ENCODE data around the gene CHI3L2. TPM values are rescaled to one million over a fixed set of nuclear protein-coding genes. Genes with fewer than 3 reads are reported as not detected.

CHI3L2 gene
- total and polyA plus RNA-seq, 2 of the 4 experiments (the other 2 are of a cell fraction), result 0.18 to 0.19 TPM

GRCh38 chr1:111223126-111223685, 4.3 kb upstream of the CHI3L2 start:
- no peaks in the 10 kb centered on the region for H3K36me3 ChIP-seq (ENCODE audit: control insufficient read depth, insufficient read depth, low read length)
- BruUV-seq (replicated peaks), result no TSS peak
- H3K4me2 ChIP-seq (ENCODE audit: low read depth, low read length), result no peak overlapping the region
- H4K5ac ChIP-seq (ENCODE audit: low read depth, low read length), result no peak overlapping the region
- dilution Hi-C loops (cut with HindIII; ENCODE audit: low sequenced_read_pairs, unreplicated experiment), result no loop called here
- peak overlapping the region; percentile 83 for H2AFZ ChIP-seq (replicated peaks; ENCODE audit: low read length, poor library complexity)
- TF ChIP-seq USF2 (IDR thresholded peaks at IDR 0.05; ENCODE audit: low read depth, low read length) (no peak), RAD21 (IDR thresholded peaks at IDR 0.05; ENCODE audit: low read length) (no peak), BHLHE40 (IDR thresholded peaks at IDR 0.05; ENCODE audit: low read depth, low read length) (no peak), ELK1 (IDR thresholded peaks at IDR 0.05; ENCODE audit: borderline replicate concordance, low read depth, low read length) (no peak), NFE2L2 (IDR thresholded peaks at IDR 0.05; ENCODE audit: low read depth, low read length) (no peak), POLR2A (IDR thresholded peaks at IDR 0.05; ENCODE audit: low read depth, low read length) (no peak), CTCF (conservative IDR thresholded peaks at IDR 0.05; ENCODE audit: low read depth, low read length) (no peak), MAZ (IDR thresholded peaks at IDR 0.05; ENCODE audit: borderline replicate concordance, low read depth, low read length) (no peak), MXI1 (IDR thresholded peaks at IDR 0.05; ENCODE audit: borderline replicate concordance, low read depth, low read length) (no peak), SMC3 (IDR thresholded peaks at IDR 0.05; ENCODE audit: low read depth, low read length) (no peak), MAFK (IDR thresholded peaks at IDR 0.05; ENCODE audit: low read depth, low read length) (no peak), FOS (IDR thresholded peaks at IDR 0.05; ENCODE audit: low read depth, low read length) (no peak), CEBPB (IDR thresholded peaks at IDR 0.05; ENCODE audit: low read depth, low read length) (no peak), RFX5 (IDR thresholded peaks at IDR 0.05; ENCODE audit: low read depth, low read length) (no peak), RCOR1 (IDR thresholded peaks at IDR 0.05; ENCODE audit: insufficient replicate concordance, low read length) (no peak), CHD1 (IDR thresholded peaks at IDR 0.05; ENCODE audit: low read depth, low read length) (no peak)
- no peak overlapping the region for H4K91ac ChIP-seq (ENCODE audit: insufficient read depth, low read depth, low read length)
- no peak overlapping the region for H2AK5ac ChIP-seq (ENCODE audit: low read depth, low read length)
- no peaks in the 10 kb centered on the region for H3K9me3 ChIP-seq (ENCODE audit: control insufficient read depth, insufficient read depth, low read length)
- no peak overlapping the region for H2BK15ac ChIP-seq (ENCODE audit: low read depth, low read length)
- intact Hi-C loops (cut with micrococcal nuclease), result loop anchor here (1.0 to 10.0 kb wide), 5 partner anchors 84 to 544 kb away; no protein-coding TSS in a partner anchor
- no peaks in the 10 kb centered on the region for H3K9me1 ChIP-seq (ENCODE audit: insufficient read depth, low read length)
- H4K8ac ChIP-seq (ENCODE audit: low read depth in 2 of 2, low read length in 2 of 2), result no peak overlapping the region
- no peak overlapping the region for H3K4me3 ChIP-seq (ENCODE audit: insufficient read depth, low read depth, low read length)
- DNase-seq, result no peak
- H4K20me1 ChIP-seq (ENCODE audit: insufficient read depth, low read length), result no peaks in the 10 kb centered on the region
- H3K9ac ChIP-seq (ENCODE audit: low read depth, low read length), result no peak overlapping the region
- ChIA-PET POLR2A (ENCODE audit: unreplicated experiment) (no interaction called here), CTCF (interaction anchor here (0.9 to 2.0 kb wide), 7 partner anchors 9 to 216 kb away, joined by 3 to 7 read pairs (median 5); no protein-coding TSS in a partner anchor)
- no peak overlapping the region for H3K4ac ChIP-seq (ENCODE audit: low read depth, low read length)
- in situ Hi-C loops (cut with MboI; ENCODE audit: low sequenced_read_pairs), result loop anchor here (5.0 to 10.0 kb wide), 4 partner anchors 112 to 542 kb away; no protein-coding TSS in a partner anchor
- H2BK20ac ChIP-seq (ENCODE audit: low read depth, low read length), result no peak overlapping the region
- H2AK9ac ChIP-seq (replicated peaks; ENCODE audit: low read depth, low read length, poor library complexity), result peak overlapping the region; percentile 77
- H3K14ac ChIP-seq (replicated peaks; ENCODE audit: low read depth, low read length), result peak overlapping the region; percentile 40; the same call in 1 of the 2 replicates
- no peak overlapping the region for H2BK120ac ChIP-seq (ENCODE audit: low read depth, low read length)
- H2BK5ac ChIP-seq (ENCODE audit: low read depth, low read length, poor library complexity, severe bottlenecking), result no peak overlapping the region
- ATAC-seq (ENCODE audit: low read depth), result no peak
- no peak overlapping the region for H3K23ac ChIP-seq (ENCODE audit: low read depth, low read length)
- H3K79me1 ChIP-seq (ENCODE audit: low read depth in 1 of 2, low read length in 2 of 2), result no peaks in the 10 kb centered on the region
- no peak overlapping the region for H3K56ac ChIP-seq (ENCODE audit: extremely low read depth, insufficient read depth, low read length)
- H3K18ac ChIP-seq (ENCODE audit: low read depth, low read length), result no peak overlapping the region
- WGBS, 2 experiments (ENCODE audit: extremely low coverage in 2 of 2, insufficient read length in 1 of 2), result 80% methylated on average over 5 of the region's 6 CpGs; no CpG with 5 or more reads in 1 of the 2 experiments
- H3K4me1 ChIP-seq (ENCODE audit: control insufficient read depth, insufficient read depth, low read length), result peaks cover 14% of the 10 kb centered on the region
- H3K27ac ChIP-seq (ENCODE audit: insufficient read depth, low read length), result no peak overlapping the region
- H3K27me3 ChIP-seq (ENCODE audit: control insufficient read depth, insufficient read depth, low read length), result no peaks in the 10 kb centered on the region
